SK-N-MC (cell line): ENCODE measurements around the gene HOXA2.

Experiments used
- EZH2 ChIP-seq: fragments of 200-600 bp; sonication (generic); IDR thresholded peaks from one replicate; pipeline ENCODE4 v1.6.1; 2017; ENCODE audit warnings: antibody characterized with exemption
- FOXP2 ChIP-seq: optimal IDR thresholded peaks from 2 replicates; pipeline ENCODE3; 2011; ENCODE audit warnings: mild to moderate bottlenecking, moderate library complexity; ENCODE audit not compliant: insufficient read depth; ENCODE audit errors: extremely low read length, control extremely low read depth
- POLR2AphosphoS5 ChIP-seq: IDR thresholded peaks from 2 replicates; pipeline ENCODE4 v1.6.1; 2012; ENCODE audit warnings: mild to moderate bottlenecking, low read depth, low read length, borderline replicate concordance

- TF ChIP-seq POLR2AphosphoS5 (no peak), FOXP2 (no peak), EZH2 (no peak)
Measured at GRCh38 chr7:27132978-27133377, 30.5 kb upstream of the HOXA2 start.
